Stomach (tissue), 4 donors: Measurements from ENCODE around the gene SLC34A3.

Experiments used
- CTCF ChIP-seq, 7 experiments: fragments of 450-650 bp in 4 of 7; fragments of 200-600 bp in 3 of 7; sonication (generic) in 3 of 7; IDR thresholded peaks; one replicate each; pipeline ENCODE4 v1.5.1; 2016 to 2019; ENCODE audit warnings: antibody characterized with exemption in 7 of 7, control low read depth in 2 of 7, mild to moderate bottlenecking in 1 of 7
- POLR2A ChIP-seq, 4 donors: fragments of 450-650 bp; IDR thresholded peaks; one replicate each; pipeline ENCODE4 v1.6.1; 2016; ENCODE audit warnings: antibody characterized with exemption in 4 of 4, control low read depth in 2 of 4, mild to moderate bottlenecking in 1 of 4, moderate library complexity in 1 of 4

DNA sequence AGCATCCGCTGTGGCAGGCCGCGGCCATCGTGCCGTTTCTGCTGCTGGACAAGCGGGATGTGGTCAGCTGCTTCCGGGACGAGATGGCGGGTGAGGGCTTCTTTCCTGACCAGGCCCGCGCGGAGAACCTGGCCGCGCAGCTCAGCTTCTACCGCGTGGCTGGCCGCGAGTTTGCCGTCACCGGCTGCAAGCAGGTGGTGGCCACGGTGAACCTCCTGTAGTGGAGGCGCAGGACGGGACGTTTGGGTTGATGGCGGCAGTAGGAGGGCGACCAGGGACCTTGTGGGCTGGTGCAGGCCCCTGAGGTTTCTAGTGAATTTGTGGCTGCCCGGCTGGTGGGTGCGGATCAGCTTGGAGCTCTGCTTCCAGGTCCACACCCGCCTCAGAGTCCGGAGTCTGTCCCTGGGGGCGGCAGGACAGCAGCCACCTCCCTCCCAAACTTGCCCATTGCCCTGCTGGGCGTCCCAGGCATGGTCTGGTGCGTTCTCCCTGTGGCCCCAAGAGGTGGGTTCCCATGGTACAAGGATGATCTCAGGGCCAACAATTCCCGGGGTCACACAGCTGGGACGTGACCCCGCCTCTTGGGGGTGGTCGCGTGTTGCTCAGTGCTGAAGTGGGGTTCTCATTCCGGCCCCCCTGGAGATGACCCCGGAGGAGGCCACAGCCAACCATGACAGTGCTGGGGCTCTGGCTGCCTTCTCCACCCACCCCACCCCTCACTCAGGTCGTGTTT lies 49.2 kb downstream of the SLC34A3 start:
- TF ChIP-seq POLR2A (IDR thresholded peaks at IDR 0.05) (no peak), CTCF (IDR thresholded peaks at IDR 0.05) (no peak)
